HG03442 (cell line): Measurements from ENCODE around the gene BTD.

Experiments
- ATAC-seq: cut with Tn5 transposase; IDR thresholded peaks from one replicate; pipeline ENCODE4 v1.9.1; 2021; ENCODE audit warnings: mild to moderate bottlenecking, moderate library complexity; ENCODE audit not compliant: unreplicated experiment

BTD gene

GRCh38 chr3:15635121-15635661, 33.6 kb downstream of the BTD start:
- no peak for ATAC-seq

GRCh38 chr3:15636028-15636709, 34.6 kb downstream of the BTD start:
- ATAC-seq: peak; percentile 56

GRCh38 chr3:15637131-15637951, 35.8 kb downstream of the BTD start:
- no peak for ATAC-seq

- ATAC-seq: no peak
Measured at GRCh38 chr3:15638193-15638890, 36.8 kb downstream of the BTD start.

- no peak for ATAC-seq
Measured at GRCh38 chr3:15638891-15639262, 37.3 kb downstream of the BTD start.

GRCh38 chr3:15645246-15645645, 43.7 kb downstream of the BTD start:
- ATAC-seq: no peak

GRCh38 chr3:15645740-15646501, 44.4 kb downstream of the BTD start:
- no peak for ATAC-seq

- no peak for ATAC-seq
Measured at GRCh38 chr3:15646851-15647511, 45.4 kb downstream of the BTD start.

GRCh38 chr3:15647611-15648167, 46.1 kb downstream of the BTD start:
- peak; percentile 93 for ATAC-seq

- no peak for ATAC-seq
Measured at GRCh38 chr3:15649341-15649740, 47.8 kb downstream of the BTD start.

- ATAC-seq: no peak
Measured at GRCh38 chr3:15649858-15650257, 48.3 kb downstream of the BTD start.

GRCh38 chr3:15651396-15651795, 49.9 kb downstream of the BTD start:
- ATAC-seq: no peak

- ATAC-seq: no peak
Measured at GRCh38 chr3:15653321-15653720, 51.8 kb downstream of the BTD start.

GRCh38 chr3:15654127-15654526, 52.6 kb downstream of the BTD start:
- no peak for ATAC-seq

GRCh38 chr3:15654891-15655290, 53.3 kb downstream of the BTD start:
- ATAC-seq: no peak

GRCh38 chr3:15656342-15656741, 54.8 kb downstream of the BTD start:
- ATAC-seq: no peak

- no peak for ATAC-seq
Measured at GRCh38 chr3:15657016-15657415, 55.5 kb downstream of the BTD start.

GRCh38 chr3:15659254-15659975, 57.9 kb downstream of the BTD start:
- no peak for ATAC-seq
